Activated CD8-positive, alpha-beta T cell treated with anti-CD3 and anti-CD28 coated beads, Interleukin-2, amount 10 ng/mL, durations not matched to agents 7 days and 5 days (primary cell): ENCODE results near the gene SNX10. TPM values are rescaled to one million over a fixed set of nuclear protein-coding genes. Genes with fewer than 3 reads are reported as not detected.
"Not testable (repeated sequence)": the region's sequence is repeated elsewhere in the genome, so short reads cannot be mapped to it uniquely, and the experiment has no call there.

ENCODE experiments used
- ATAC-seq: fragments of 150-1000 bp; cut with Tn5 transposase; one replicate; pipeline ENCODE4 v1.10.0; 2021; ENCODE audit warnings: moderate library complexity
- CTCF ChIA-PET: fragments of 350-600 bp; sonication (Branson Sonifier 250); formaldehyde crosslinking; loops from one replicate; lab custom pipeline; 2021; ENCODE audit warnings: antibody characterized with exemption; lab: Charles Lee
- POLR2A ChIA-PET: fragments of 350-600 bp; sonication (Branson Sonifier 250); formaldehyde crosslinking; loops from one replicate; lab custom pipeline; 2021; ENCODE audit warnings: antibody characterized with exemption; lab: Charles Lee
- DNase-seq: peaks from one replicate; pipeline ENCODE4 v3.0.0-alpha.2; 2020
- H3K27ac Mint-ChIP-seq: one replicate; pipeline ENCODE4 v1.8.0; 2021; ENCODE audit warnings: mild to moderate bottlenecking, mixed read lengths
- H3K27me3 Mint-ChIP-seq: one replicate; pipeline ENCODE4 v1.8.0; 2021; ENCODE audit warnings: low read depth, mixed read lengths
- H3K36me3 Mint-ChIP-seq: one replicate; pipeline ENCODE4 v1.8.0; 2021; ENCODE audit warnings: low read depth, mixed read lengths
- H3K4me1 Mint-ChIP-seq: one replicate; pipeline ENCODE4 v1.8.0; 2021; ENCODE audit warnings: low read depth, mixed read lengths
- H3K4me3 Mint-ChIP-seq: one replicate; pipeline ENCODE4 v1.8.0; 2021; ENCODE audit warnings: mild to moderate bottlenecking, mixed read lengths
- H3K9me3 Mint-ChIP-seq: one replicate; pipeline ENCODE4 v1.8.0; 2022; ENCODE audit warnings: mixed read lengths; ENCODE audit not compliant: insufficient read depth
- total RNA-seq, 2 experiments: library from RNA; stranded (reverse); gene quantifications; one replicate each; pipeline ENCODE4 v1.2.3, GENCODE V29; 2021

The SNX10 gene
- total RNA-seq, 2 experiments from 2014 or later, result 39.2 to 42.7 TPM

GRCh38 chr7:26280723-26281122 lies 10.9 kb upstream of the SNX10 start:
- Mint-ChIP-seq H3K36me3 (no peaks in the 10 kb centered on the region), H3K4me1 (peaks cover 18% of the 10 kb centered on the region), H3K9me3 (no peaks in the 10 kb centered on the region), H3K27me3 (peaks cover 2% of the 10 kb centered on the region), H3K4me3 (no peak overlapping the region), H3K27ac (no peak overlapping the region)
- DNase-seq (no peak), ATAC-seq (no peak)
- POLR2A ChIA-PET, result interaction anchor here (0.6 to 1.0 kb wide), 2 partner anchors 79 to 153 kb away, joined by 3 read pairs; partner anchors contain the start of gene CBX3
- CTCF ChIA-PET, result interaction anchor here (1.0 to 2.0 kb wide), 5 partner anchors 11 to 388 kb away, joined by 3 to 7 read pairs (median 5); partner anchors contain the start of gene SNX10

GRCh38 chr7:26284477-26284876 lies 7.2 kb upstream of the SNX10 start:
- no peaks in the 10 kb centered on the region for H3K9me3 Mint-ChIP-seq
- ChIA-PET POLR2A (interaction anchor here (0.5 to 1.2 kb wide), 4 partner anchors 83 to 117 kb away, joined by 3 to 4 read pairs (median 3); partner anchors contain the start of gene CBX3), CTCF (interaction anchor here (1.2 to 2.3 kb wide), 14 partner anchors 10 to 392 kb away, joined by 3 to 27 read pairs (median 7); partner anchors contain the start of gene HNRNPA2B1)
- no peak overlapping the region for H3K4me3 Mint-ChIP-seq
- ATAC-seq (no peak), DNase-seq (no peak)
- H3K27ac Mint-ChIP-seq, result no peak overlapping the region
- peaks cover 9% of the 10 kb centered on the region for H3K4me1 Mint-ChIP-seq
- no peaks in the 10 kb centered on the region for H3K36me3 Mint-ChIP-seq
- H3K27me3 Mint-ChIP-seq, result peaks cover 5% of the 10 kb centered on the region

GRCh38 chr7:26284995-26285632 lies 6.5 kb upstream of the SNX10 start:
- Mint-ChIP-seq H3K27me3 (peaks cover 8% of the 10 kb centered on the region), H3K36me3 (no peaks in the 10 kb centered on the region)

GRCh38 chr7:26286157-26286556 lies 5.5 kb upstream of the SNX10 start:
- Mint-ChIP-seq H3K27me3 (peaks cover 8% of the 10 kb centered on the region), H3K36me3 (no peaks in the 10 kb centered on the region), H3K27ac (no peak overlapping the region), H3K9me3 (no peaks in the 10 kb centered on the region), H3K4me1 (peaks cover 7% of the 10 kb centered on the region), H3K4me3 (no peak overlapping the region)
- DNase-seq, result no peak
- POLR2A ChIA-PET, result no interaction called here
- CTCF ChIA-PET, result interaction anchor here (1.4 to 2.3 kb wide), 5 partner anchors 10 to 95 kb away, joined by 3 to 17 read pairs (median 12); no protein-coding TSS in a partner anchor
- ATAC-seq, result no peak

More at GRCh38 chr7:26284995-26285632, 6.5 kb upstream of the SNX10 start:
- ChIA-PET POLR2A (interaction anchor here (0.5 to 1.2 kb wide), 4 partner anchors 84 to 118 kb away, joined by 3 to 4 read pairs (median 3); partner anchors contain the start of gene CBX3), CTCF (interaction anchor here (0.6 to 2.3 kb wide), 17 partner anchors 9 to 392 kb away, joined by 3 to 27 read pairs (median 6); partner anchors contain the start of gene HNRNPA2B1)
- ATAC-seq (peak; percentile 73), DNase-seq (no peak)
- Mint-ChIP-seq H3K4me1 (peaks cover 4% of the 10 kb centered on the region), H3K9me3 (no peaks in the 10 kb centered on the region), H3K4me3 (no peak overlapping the region), H3K27ac (no peak overlapping the region)

GRCh38 chr7:26288126-26288525 lies 3.5 kb upstream of the SNX10 start:
- DNase-seq, H3K4me3 Mint-ChIP-seq: not testable (repeated sequence)
- CTCF ChIA-PET, result interaction anchor here (1.8 kb wide), 1 partner anchor 77 kb away, joined by 6 read pairs; no protein-coding TSS in a partner anchor

GRCh38 chr7:26291251-26291650 lies 411 bp upstream of the SNX10 start:
- ChIA-PET POLR2A (interaction anchor here (0.9 to 1.3 kb wide), 4 partner anchors 83 to 99 kb away, joined by 3 to 9 read pairs (median 5); partner anchors contain the start of genes CBX3 and HNRNPA2B1), CTCF (interaction anchor here (0.5 to 1.9 kb wide), 10 partner anchors 11 to 377 kb away, joined by 3 to 19 read pairs (median 4); no protein-coding TSS in a partner anchor)
- Mint-ChIP-seq H3K36me3 (peaks cover 24% of the 10 kb centered on the region), H3K27me3 (peaks cover 8% of the 10 kb centered on the region), H3K9me3 (no peaks in the 10 kb centered on the region), H3K4me3 (peak overlapping the region; percentile 94), H3K27ac (peak overlapping the region; percentile 92), H3K4me1 (peaks cover 38% of the 10 kb centered on the region)
- no peak for DNase-seq
- no peak for ATAC-seq

More at GRCh38 chr7:26288126-26288525, 3.5 kb upstream of the SNX10 start:
- H3K27ac Mint-ChIP-seq, H3K27me3 Mint-ChIP-seq, H3K36me3 Mint-ChIP-seq, ATAC-seq, H3K9me3 Mint-ChIP-seq, POLR2A ChIA-PET: not testable (repeated sequence)
- peaks cover 17% of the 10 kb centered on the region for H3K4me1 Mint-ChIP-seq

GRCh38 chr7:26292768-26293560 lies 1.3 kb downstream of the SNX10 start:
- peaks cover 28% of the 10 kb centered on the region for H3K36me3 Mint-ChIP-seq
- peaks cover 38% of the 10 kb centered on the region for H3K4me1 Mint-ChIP-seq
- H3K4me3 Mint-ChIP-seq, result peak overlapping the region; percentile 94
- peak overlapping the region; percentile 91 for H3K27ac Mint-ChIP-seq
- H3K27me3 Mint-ChIP-seq, result peaks cover 2% of the 10 kb centered on the region
- CTCF ChIA-PET, result interaction anchor here (0.7 to 3.2 kb wide), 6 partner anchors 72 to 101 kb away, joined by 3 to 21 read pairs (median 4); no protein-coding TSS in a partner anchor
- ATAC-seq (no peak), DNase-seq (no peak)
- no peaks in the 10 kb centered on the region for H3K9me3 Mint-ChIP-seq
- POLR2A ChIA-PET, result interaction anchor here (0.9 to 3.3 kb wide), 5 partner anchors 12 to 96 kb away, joined by 3 to 53 read pairs (median 5); partner anchors contain the start of genes CBX3 and HNRNPA2B1

- POLR2A ChIA-PET, result interaction anchor here (0.8 to 3.3 kb wide), 6 partner anchors 12 to 97 kb away, joined by 3 to 53 read pairs (median 4); partner anchors contain the start of genes CBX3 and HNRNPA2B1
- no peaks in the 10 kb centered on the region for H3K9me3 Mint-ChIP-seq
- H3K36me3 Mint-ChIP-seq, result peaks cover 33% of the 10 kb centered on the region
- H3K27me3 Mint-ChIP-seq, result peaks cover 2% of the 10 kb centered on the region
- CTCF ChIA-PET, result interaction anchor here (0.8 to 3.2 kb wide), 13 partner anchors 9 to 203 kb away, joined by 3 to 21 read pairs (median 4); partner anchors contain the start of genes CBX3 and NFE2L3
- peak overlapping the region; percentile 94 for H3K4me3 Mint-ChIP-seq
- H3K27ac Mint-ChIP-seq, result peak overlapping the region; percentile 91
- DNase-seq, result peak; percentile 81
- peak; percentile 83 for ATAC-seq
- peaks cover 41% of the 10 kb centered on the region for H3K4me1 Mint-ChIP-seq
Measured at GRCh38 chr7:26293569-26294308, 2.1 kb downstream of the SNX10 start.

- ChIA-PET POLR2A (interaction anchor here (0.5 to 3.3 kb wide), 4 partner anchors 10 to 223 kb away, joined by 3 to 53 read pairs (median 6); partner anchors contain the start of genes CBX3 and HNRNPA2B1), CTCF (interaction anchor here (1.5 to 3.2 kb wide), 7 partner anchors 10 to 204 kb away, joined by 4 to 21 read pairs (median 9); partner anchors contain the start of gene NFE2L3)
- DNase-seq, result no peak
- peaks cover 43% of the 10 kb centered on the region for H3K4me1 Mint-ChIP-seq
- H3K9me3 Mint-ChIP-seq, result no peaks in the 10 kb centered on the region
- peak overlapping the region; percentile 91 for H3K27ac Mint-ChIP-seq
- no peaks in the 10 kb centered on the region for H3K27me3 Mint-ChIP-seq
- H3K36me3 Mint-ChIP-seq, result peaks cover 36% of the 10 kb centered on the region
- no peak for ATAC-seq
- peak overlapping the region; percentile 94 for H3K4me3 Mint-ChIP-seq
Measured at GRCh38 chr7:26295015-26295414, 3.4 kb downstream of the SNX10 start.

- no peaks in the 10 kb centered on the region for H3K9me3 Mint-ChIP-seq
- CTCF ChIA-PET, result interaction anchor here (0.9 to 3.2 kb wide), 7 partner anchors 10 to 217 kb away, joined by 3 to 21 read pairs (median 5); no protein-coding TSS in a partner anchor
- POLR2A ChIA-PET, result interaction anchor here (1.0 to 3.3 kb wide), 3 partner anchors 9 to 101 kb away, joined by 3 to 53 read pairs (median 8); partner anchors contain the start of genes CBX3 and HNRNPA2B1
- peaks cover 36% of the 10 kb centered on the region for H3K36me3 Mint-ChIP-seq
- H3K27ac Mint-ChIP-seq, result no peak overlapping the region
- H3K27me3 Mint-ChIP-seq, result no peaks in the 10 kb centered on the region
- no peak for ATAC-seq
- H3K4me1 Mint-ChIP-seq, result peaks cover 41% of the 10 kb centered on the region
- DNase-seq, result no peak
- H3K4me3 Mint-ChIP-seq, result no peak overlapping the region
Measured at GRCh38 chr7:26295586-26295985, 3.9 kb downstream of the SNX10 start.
